Adipose tissue (tissue), 3 donors: ENCODE results near the gene RSPO3. TPM values are rescaled to one million over a fixed set of nuclear protein-coding genes. Genes with fewer than 3 reads are reported as not detected.
"Not testable (repeated sequence)": the region's sequence is repeated elsewhere in the genome, so short reads cannot be mapped to it uniquely, and the experiment has no call there.

Source experiments
- H3K27ac ChIP-seq: one replicate; pipeline ENCODE4 v1.5.1; 2013; ENCODE audit warnings: low read depth, low read length
- WGBS, 3 donors: extraction: QIAGEN DNeasy Blood & Tissue Kit; methylation state at CpG; one replicate each; pipeline ENCODE4 v1.1.7; 2013; 5-methylcytosine and 5-hydroxymethylcytosine counted together
- polyA plus RNA-seq, 3 donors: library from polyadenylated mRNA; stranded (reverse); fragments of 200-250 nt; gene quantifications; one replicate each; pipeline ENCODE4 v1.2.3, GENCODE V29; 2013
- donor health status: healthy with polysubstance abuse.
- donor health status: Bipolar disorder and iron deficiency.
- donor health status: healthy.

Gene RSPO3
- polyA plus RNA-seq, 3 donors = 1.3 to 68.6 (median 27.6) TPM

DNA sequence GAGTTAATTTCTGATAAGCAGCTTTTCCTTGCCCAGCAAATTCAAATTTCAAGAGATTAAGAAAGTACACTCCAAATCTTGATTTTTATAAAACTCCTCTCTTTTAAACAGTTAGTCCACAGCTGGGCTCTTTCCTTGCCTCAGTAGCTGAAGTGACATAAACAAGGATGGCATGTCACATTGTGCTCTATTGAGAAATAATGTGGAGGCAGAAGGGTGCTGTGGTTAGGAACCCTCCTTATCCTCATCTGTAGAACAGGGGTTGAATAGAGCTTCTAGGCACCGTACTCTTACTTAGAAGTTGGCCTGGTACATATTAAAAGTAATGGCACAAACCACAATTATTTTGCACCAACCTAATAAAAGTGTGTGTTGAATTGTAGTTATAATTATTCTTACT is 70.3 kb downstream of the RSPO3 start:
- no peak overlapping the region for H3K27ac ChIP-seq
- 64 to 75% (median 73%) methylated on average over 1 of the region's 1 CpG for WGBS, 3 donors

DNA sequence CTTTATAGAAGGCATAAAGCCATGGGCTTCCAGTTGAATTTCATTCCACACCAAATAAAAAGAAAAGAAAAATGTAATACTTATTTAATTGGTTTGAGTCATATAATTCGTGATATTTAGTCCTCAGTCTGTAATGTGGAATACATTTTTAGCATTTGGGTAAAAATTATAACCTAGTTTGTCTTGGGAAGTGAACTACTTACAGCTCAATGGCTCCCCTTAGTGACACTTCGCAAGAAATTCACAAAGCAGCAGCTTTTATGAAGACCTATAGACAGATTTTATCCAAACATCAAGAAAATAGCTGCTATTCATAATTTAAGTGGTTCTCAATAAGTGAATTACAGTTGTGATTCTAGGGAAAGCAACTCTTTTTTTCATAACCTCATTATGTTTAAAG is 72.1 kb downstream of the RSPO3 start:
- WGBS, 3 donors = 26 to 32% (median 28%) methylated on average over 2 of the region's 2 CpGs

DNA sequence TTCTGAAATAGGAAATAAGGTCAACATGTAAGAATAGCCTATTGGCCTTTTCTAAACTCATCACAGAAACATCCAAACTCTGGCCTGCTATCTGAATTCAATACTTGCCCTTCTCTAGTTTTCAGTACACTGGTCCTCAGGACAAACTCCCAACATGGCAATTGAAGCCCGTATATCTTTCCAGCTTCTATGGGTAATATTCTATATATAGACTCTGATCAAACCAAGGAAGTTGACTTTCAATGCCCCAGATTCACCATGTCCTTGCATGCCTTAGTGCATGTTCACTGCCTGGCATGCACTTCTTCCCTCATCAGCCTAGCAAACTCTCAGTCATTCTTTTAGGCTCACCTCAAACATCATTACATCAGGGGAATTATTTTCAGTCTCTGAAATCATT is 73.2 kb downstream of the RSPO3 start:
- no peak overlapping the region for H3K27ac ChIP-seq
- WGBS, 3 donors = 62 to 71% (median 63%) methylated on average over 1 of the region's 1 CpG

More for the DNA sequence above, 72.1 kb downstream of the RSPO3 start:
- no peak overlapping the region for H3K27ac ChIP-seq

DNA sequence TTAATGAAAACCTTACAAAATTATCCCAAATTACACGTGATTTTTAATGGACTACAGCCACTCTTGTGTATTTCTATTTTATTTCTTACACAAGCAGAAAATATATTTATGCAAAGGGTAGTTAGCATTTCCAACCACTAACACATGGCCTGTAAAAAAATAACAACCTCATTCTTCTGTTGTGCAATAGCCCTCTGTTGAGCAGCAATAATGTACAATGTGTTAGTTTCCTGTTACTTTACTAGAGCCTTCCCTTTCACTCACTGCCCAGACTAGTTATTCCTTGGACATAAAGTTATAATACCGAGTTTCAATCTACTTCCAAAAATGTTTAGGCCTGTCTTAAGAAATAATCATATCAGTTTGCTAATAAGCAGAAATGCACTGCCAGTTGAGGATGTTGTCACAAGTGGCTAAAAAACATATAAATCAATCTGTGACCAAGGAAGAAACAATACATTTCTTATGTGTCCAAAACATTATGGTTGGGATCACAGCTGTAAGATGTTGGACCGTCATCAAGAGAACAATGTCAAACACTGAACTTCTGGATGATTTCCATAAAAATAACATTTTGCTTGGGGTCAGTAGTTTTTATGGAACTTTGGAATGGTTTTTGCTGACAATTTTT is 74.6 kb downstream of the RSPO3 start:
- H3K27ac ChIP-seq = no peak overlapping the region
- 31 to 54% (median 33%) methylated on average over 3 of the region's 3 CpGs for WGBS, 3 donors

DNA sequence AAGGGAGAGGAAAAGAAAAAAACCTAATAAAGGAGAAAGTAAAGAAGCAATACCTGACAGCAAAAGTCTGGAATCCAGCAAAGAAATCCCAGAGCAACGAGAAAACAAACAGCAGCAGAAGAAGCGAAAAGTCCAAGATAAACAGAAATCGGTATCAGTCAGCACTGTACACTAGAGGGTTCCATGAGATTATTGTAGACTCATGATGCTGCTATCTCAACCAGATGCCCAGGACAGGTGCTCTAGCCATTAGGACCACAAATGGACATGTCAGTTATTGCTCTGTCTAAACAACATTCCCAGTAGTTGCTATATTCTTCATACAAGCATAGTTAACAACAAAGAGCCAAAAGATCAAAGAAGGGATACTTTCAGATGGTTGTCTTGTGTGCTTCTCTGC is 77.4 kb downstream of the RSPO3 start:
- 52 to 85% (median 83%) methylated on average over 3 of the region's 3 CpGs for WGBS, 3 donors

GRCh38 chr6:127198549-127198948 is 80.1 kb downstream of the RSPO3 start:
- no peak overlapping the region for H3K27ac ChIP-seq

More for the DNA sequence above, 77.4 kb downstream of the RSPO3 start:
- no peak overlapping the region for H3K27ac ChIP-seq

GRCh38 chr6:127199470-127199869 is 81.0 kb downstream of the RSPO3 start:
- H3K27ac ChIP-seq = no peak overlapping the region
- WGBS, 3 donors = 36 to 69% (median 41%) methylated on average over 1 of the region's 1 CpG

More at GRCh38 chr6:127198549-127198948, 80.1 kb downstream of the RSPO3 start:
- 61 to 65% (median 62%) methylated on average over 5 of the region's 5 CpGs for WGBS, 3 donors

GRCh38 chr6:127200114-127200513 is 81.6 kb downstream of the RSPO3 start:
- peak overlapping the region; percentile 44 for H3K27ac ChIP-seq
- 81 to 88% (median 85%) methylated on average over 8 of the region's 8 CpGs for WGBS, 3 donors

DNA sequence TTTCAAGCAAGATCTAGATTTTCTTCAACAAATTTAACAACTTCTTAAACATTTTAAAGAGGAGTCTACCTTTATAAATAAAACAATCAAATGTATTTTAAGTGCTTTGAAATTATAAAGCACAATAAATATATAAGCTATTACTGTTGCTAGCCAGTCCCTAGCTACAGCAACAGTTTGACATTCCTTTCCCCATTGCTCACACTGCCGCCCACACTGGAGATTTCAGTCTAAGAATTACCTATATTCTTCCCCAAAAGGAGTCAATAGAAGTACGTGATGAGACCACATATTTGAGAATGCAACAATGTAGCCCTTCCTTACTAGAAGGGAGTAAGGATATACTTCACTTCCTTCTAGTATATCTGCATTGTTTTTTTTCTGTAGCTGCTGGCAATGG is 82.8 kb downstream of the RSPO3 start:
- no peak overlapping the region for H3K27ac ChIP-seq
- WGBS, 3 donors = 40 to 69% (median 67%) methylated on average over 2 of the region's 2 CpGs

DNA sequence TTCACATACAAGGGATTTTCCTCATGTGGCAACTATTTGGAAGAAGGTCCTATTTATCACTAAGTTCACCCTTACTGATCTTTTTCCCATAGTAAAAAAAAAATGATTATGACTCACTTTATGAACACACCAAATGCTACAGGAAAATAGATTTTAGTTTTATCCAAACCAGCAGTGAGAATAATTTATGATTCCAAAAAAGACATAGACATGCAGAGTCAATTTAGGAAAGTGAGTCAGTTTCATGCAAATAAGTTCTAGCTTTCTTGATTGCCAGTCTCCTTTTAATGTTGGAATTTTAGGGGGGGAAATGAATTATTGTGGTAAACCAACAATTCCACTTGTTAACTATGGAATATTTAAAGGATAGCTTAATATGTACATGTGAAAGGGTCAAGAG is 84.2 kb downstream of the RSPO3 start:
- no peak overlapping the region for H3K27ac ChIP-seq

GRCh38 chr6:127204281-127204680 is 85.8 kb downstream of the RSPO3 start:
- WGBS, 3 donors = 67 to 86% (median 72%) methylated on average over 1 of the region's 1 CpG
- H3K27ac ChIP-seq = no peak overlapping the region

GRCh38 chr6:127205036-127205435 is 86.6 kb downstream of the RSPO3 start:
- H3K27ac ChIP-seq = no peak overlapping the region
- WGBS, 3 donors = 76 to 89% (median 79%) methylated on average over 2 of the region's 2 CpGs

- no peak overlapping the region for H3K27ac ChIP-seq
These were observed 88.1 kb downstream of the RSPO3 start for GRCh38 chr6:127206531-127207095.

DNA sequence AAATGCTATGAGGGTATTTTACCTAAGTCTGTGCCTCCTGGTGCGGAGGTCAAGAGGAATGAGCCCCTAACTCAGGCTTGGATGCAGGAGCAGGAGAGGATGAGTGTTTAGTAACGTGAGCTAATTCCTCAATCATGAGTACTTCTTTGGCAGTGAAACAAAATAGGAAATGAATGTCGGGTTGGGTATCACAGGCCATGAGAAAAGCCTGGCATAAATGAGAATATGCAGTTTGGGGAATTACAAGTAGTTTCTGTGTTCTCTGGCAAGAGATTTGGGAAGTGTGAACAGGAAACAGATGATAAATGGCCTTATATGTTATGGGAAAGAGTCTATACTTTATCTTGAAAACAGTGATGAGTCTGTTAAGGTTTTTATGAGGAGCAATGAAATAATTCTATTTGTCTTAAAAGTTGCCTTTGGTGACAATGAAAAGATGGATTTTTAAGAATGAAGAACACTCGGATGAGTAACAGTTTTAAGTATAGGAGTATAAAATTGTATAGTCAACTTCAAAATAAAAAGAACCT is 89.2 kb downstream of the RSPO3 start:
- WGBS, 3 donors = 56 to 60% (median 57%) methylated on average over 4 of the region's 4 CpGs
- no peak overlapping the region for H3K27ac ChIP-seq

- H3K27ac ChIP-seq = no peak overlapping the region
- WGBS, 3 donors = 69 to 77% (median 72%) methylated on average over 6 of the region's 6 CpGs
These were observed 92.3 kb downstream of the RSPO3 start for GRCh38 chr6:127210725-127211124.

DNA sequence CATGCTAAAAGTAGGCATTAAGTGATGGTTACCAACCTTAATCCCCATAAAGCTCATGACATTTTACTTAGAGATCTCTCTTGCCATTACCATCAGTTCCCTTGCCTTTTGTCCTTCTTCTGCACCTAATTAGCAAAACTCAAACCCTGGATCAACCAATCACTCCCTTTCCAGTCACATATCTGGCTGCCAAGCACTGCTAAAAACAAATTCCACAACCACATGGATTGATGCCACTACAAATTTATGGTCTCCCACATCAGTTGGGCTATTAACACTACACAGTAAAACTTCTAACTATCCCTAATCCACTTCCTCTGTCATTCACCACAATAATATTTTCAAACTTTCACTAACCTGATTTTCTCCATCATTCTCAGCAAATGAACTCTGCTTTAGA is 93.9 kb downstream of the RSPO3 start:
- H3K27ac ChIP-seq = no peak overlapping the region

GRCh38 chr6:127214032-127214431 is 95.6 kb downstream of the RSPO3 start:
- WGBS, 3 donors = 87 to 94% (median 93%) methylated on average over 13 of the region's 13 CpGs
- not testable (repeated sequence) for H3K27ac ChIP-seq

DNA sequence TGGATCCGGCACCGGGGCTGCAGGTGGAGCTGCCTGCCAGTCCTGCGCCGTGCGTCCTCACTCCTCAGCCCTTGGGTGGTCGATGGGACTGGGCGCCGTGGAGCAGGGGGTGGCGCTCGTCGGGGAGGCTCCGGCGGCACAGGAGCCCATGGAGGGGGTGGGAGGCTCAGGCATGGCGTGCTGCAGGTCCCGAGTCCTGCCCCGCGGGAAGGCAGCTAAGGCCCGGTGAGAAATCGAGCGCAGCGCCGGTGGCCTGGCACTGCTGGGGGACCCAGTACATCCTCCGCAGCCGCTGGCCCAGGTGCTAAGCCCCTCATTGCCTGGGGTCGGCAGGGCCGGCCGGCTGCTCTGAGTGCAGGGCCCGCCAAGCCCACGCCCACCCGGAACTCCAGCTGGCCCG is 96.1 kb downstream of the RSPO3 start:
- 92 to 95% (median 95%) methylated on average over 25 to 31 of the region's 31 CpGs for WGBS, 3 donors

GRCh38 chr6:127215931-127216330 is 97.5 kb downstream of the RSPO3 start:
- H3K27ac ChIP-seq = no peak overlapping the region
- WGBS, 3 donors = 27 to 81% (median 75%) methylated on average over 1 of the region's 1 CpG

More for the DNA sequence above, 96.1 kb downstream of the RSPO3 start:
- H3K27ac ChIP-seq = not testable (repeated sequence)
